Loucy (cell line): ENCODE results near the gene RXRA.

ENCODE experiments used
- H2AFZ ChIP-seq: fragments of 200-600 bp; sonication (generic); 2 replicates; pipeline ENCODE4 v1.6.0; 2016; ENCODE audit warnings: antibody characterized with exemption, mild to moderate bottlenecking, low read length, moderate library complexity
- H3F3A ChIP-seq: fragments of 200-600 bp; 2 replicates; pipeline ENCODE4 v1.6.0; 2016; ENCODE audit warnings: antibody characterized with exemption, low read depth, mild to moderate bottlenecking
- H3K27me3 ChIP-seq: fragments of 200-600 bp; sonication (generic); 2 replicates; pipeline ENCODE4 v1.6.1; 2014; ENCODE audit warnings: low read length, mild to moderate bottlenecking; ENCODE audit not compliant: insufficient read depth, poor library complexity, severe bottlenecking
- H3K36me3 ChIP-seq: fragments of 200-600 bp; sonication (generic); 2 replicates; pipeline ENCODE4 v1.6.1; 2016; ENCODE audit warnings: low read length; ENCODE audit not compliant: insufficient read depth
- H3K4me1 ChIP-seq: fragments of 200-600 bp; sonication (generic); 2 replicates; pipeline ENCODE4 v1.5.1; 2014; ENCODE audit warnings: low read length, mild to moderate bottlenecking; ENCODE audit not compliant: insufficient read depth, poor library complexity, severe bottlenecking
- H3K4me2 ChIP-seq: fragments of 200-600 bp; sonication (generic); 2 replicates; pipeline ENCODE4 v1.6.0; 2014; ENCODE audit warnings: antibody characterized with exemption, low read length, low read depth, mild to moderate bottlenecking; ENCODE audit not compliant: poor library complexity, severe bottlenecking
- H3K4me3 ChIP-seq: fragments of 200-600 bp; sonication (generic); 2 replicates; pipeline ENCODE4 v1.5.1; 2014; ENCODE audit warnings: low read length, mild to moderate bottlenecking, mixed read lengths; ENCODE audit not compliant: poor library complexity, severe bottlenecking
- H3K79me2 ChIP-seq: fragments of 200-600 bp; sonication (generic); 2 replicates; pipeline ENCODE4 v1.6.1; 2014; ENCODE audit warnings: low read length; ENCODE audit not compliant: insufficient read depth
- H3K9ac ChIP-seq: fragments of 200-600 bp; sonication (generic); 2 replicates; pipeline ENCODE4 v1.6.0; 2014; ENCODE audit warnings: mild to moderate bottlenecking, low read depth, low read length, moderate library complexity; ENCODE audit not compliant: poor library complexity, severe bottlenecking
- H3K9me2 ChIP-seq: fragments of 200-600 bp; sonication (generic); replicated peaks from 2 replicates; pipeline ENCODE4 v1.6.1; 2016; ENCODE audit warnings: low read depth, low read length, mixed read lengths
- H3K9me3 ChIP-seq: fragments of 200-600 bp; sonication (generic); 2 replicates; pipeline ENCODE4 v1.6.1; 2014; ENCODE audit warnings: mild to moderate bottlenecking, antibody characterized with exemption, low read length, low read depth; ENCODE audit not compliant: insufficient read depth
- H4K20me1 ChIP-seq: fragments of 200-600 bp; sonication (generic); 2 replicates; pipeline ENCODE4 v1.6.0; 2014; ENCODE audit warnings: antibody characterized with exemption, low read length, mild to moderate bottlenecking; ENCODE audit not compliant: insufficient read depth, poor library complexity, severe bottlenecking
- EZH2phosphoT487 ChIP-seq: fragments of 200-600 bp; IDR thresholded peaks from 2 replicates; pipeline ENCODE4 v1.6.1; 2018; ENCODE audit warnings: antibody characterized with exemption, mild to moderate bottlenecking, moderate library complexity, borderline replicate concordance
- TF ChIP-seq, protein P1 (sequence below): fragments of 200-600 bp; sonication (generic); conservative IDR thresholded peaks from 2 replicates; pipeline ENCODE4 v1.5.1; 2014; ENCODE audit warnings: mild to moderate bottlenecking, antibody characterized with exemption, low read length

RXRA gene

GRCh38 chr9:134351606-134352176, 25.4 kb downstream of the RXRA start:
- no peak for TF ChIP-seq EZH2phosphoT487
- TF ChIP-seq, protein P1, sequence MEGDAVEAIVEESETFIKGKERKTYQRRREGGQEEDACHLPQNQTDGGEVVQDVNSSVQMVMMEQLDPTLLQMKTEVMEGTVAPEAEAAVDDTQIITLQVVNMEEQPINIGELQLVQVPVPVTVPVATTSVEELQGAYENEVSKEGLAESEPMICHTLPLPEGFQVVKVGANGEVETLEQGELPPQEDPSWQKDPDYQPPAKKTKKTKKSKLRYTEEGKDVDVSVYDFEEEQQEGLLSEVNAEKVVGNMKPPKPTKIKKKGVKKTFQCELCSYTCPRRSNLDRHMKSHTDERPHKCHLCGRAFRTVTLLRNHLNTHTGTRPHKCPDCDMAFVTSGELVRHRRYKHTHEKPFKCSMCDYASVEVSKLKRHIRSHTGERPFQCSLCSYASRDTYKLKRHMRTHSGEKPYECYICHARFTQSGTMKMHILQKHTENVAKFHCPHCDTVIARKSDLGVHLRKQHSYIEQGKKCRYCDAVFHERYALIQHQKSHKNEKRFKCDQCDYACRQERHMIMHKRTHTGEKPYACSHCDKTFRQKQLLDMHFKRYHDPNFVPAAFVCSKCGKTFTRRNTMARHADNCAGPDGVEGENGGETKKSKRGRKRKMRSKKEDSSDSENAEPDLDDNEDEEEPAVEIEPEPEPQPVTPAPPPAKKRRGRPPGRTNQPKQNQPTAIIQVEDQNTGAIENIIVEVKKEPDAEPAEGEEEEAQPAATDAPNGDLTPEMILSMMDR = no peak
- H3K27me3 ChIP-seq = no peaks in the 10 kb centered on the region
- peaks cover 48% of the 10 kb centered on the region; the same call in 1 of the 2 replicates for H3K79me2 ChIP-seq
- H3K36me3 ChIP-seq = no peaks in the 10 kb centered on the region
- H3K4me3 ChIP-seq = no peak overlapping the region
- no peak overlapping the region for H2AFZ ChIP-seq
- H3K9ac ChIP-seq = no peak overlapping the region
- no peaks in the 10 kb centered on the region for H3F3A ChIP-seq
- no peaks in the 10 kb centered on the region for H3K9me2 ChIP-seq
- no peaks in the 10 kb centered on the region for H3K4me1 ChIP-seq
- H3K9me3 ChIP-seq = no peaks in the 10 kb centered on the region
- no peaks in the 10 kb centered on the region for H4K20me1 ChIP-seq
- no peak overlapping the region for H3K4me2 ChIP-seq

GRCh38 chr9:134352247-134352933, 26.1 kb downstream of the RXRA start:
- Histone ChIP-seq H3K4me2 (no peak overlapping the region), H3K9ac (no peak overlapping the region), H3K27me3 (no peaks in the 10 kb centered on the region), H2AFZ (no peak overlapping the region), H3K36me3 (no peaks in the 10 kb centered on the region), H4K20me1 (no peaks in the 10 kb centered on the region), H3F3A (no peaks in the 10 kb centered on the region), H3K9me3 (no peaks in the 10 kb centered on the region), H3K9me2 (no peaks in the 10 kb centered on the region), H3K79me2 (peaks cover 44% of the 10 kb centered on the region; the same call in 1 of the 2 replicates), H3K4me3 (no peak overlapping the region), H3K4me1 (no peaks in the 10 kb centered on the region)
- TF ChIP-seq, protein P1 = no peak
- TF ChIP-seq EZH2phosphoT487 = no peak

DNA sequence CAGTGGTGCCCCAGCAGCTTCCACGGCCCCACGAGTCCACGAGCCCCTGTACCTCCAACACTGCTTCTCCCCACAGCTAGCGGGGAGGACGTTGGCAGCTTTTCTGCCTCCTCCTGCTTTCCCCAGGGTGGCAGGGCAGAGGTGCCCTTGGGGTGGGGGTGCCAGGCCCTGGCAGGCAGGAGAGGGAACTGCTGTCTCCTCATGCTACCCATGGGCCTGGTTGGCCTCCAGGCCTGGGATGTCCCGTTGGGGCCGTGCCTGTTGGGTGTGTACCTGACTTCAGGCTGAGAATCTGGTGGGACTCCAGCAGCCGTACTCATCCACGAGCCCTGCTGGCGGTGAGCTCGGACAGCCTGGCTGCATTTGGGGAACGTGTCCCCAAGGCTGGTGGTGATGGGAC, 27.3 kb downstream of the RXRA start:
- no peaks in the 10 kb centered on the region for H3K9me2 ChIP-seq
- TF ChIP-seq EZH2phosphoT487 = no peak
- TF ChIP-seq, protein P1 = no peak

More for the DNA sequence above, 27.3 kb downstream of the RXRA start:
- H3K9me3 ChIP-seq = no peaks in the 10 kb centered on the region
- no peak overlapping the region for H3K4me2 ChIP-seq
- no peaks in the 10 kb centered on the region for H3K4me1 ChIP-seq
- no peak overlapping the region for H2AFZ ChIP-seq
- H3K79me2 ChIP-seq = peaks cover 42% of the 10 kb centered on the region; the same call in 1 of the 2 replicates
- peaks cover 4% of the 10 kb centered on the region for H4K20me1 ChIP-seq
- H3F3A ChIP-seq = no peaks in the 10 kb centered on the region
- H3K9ac ChIP-seq = no peak overlapping the region
- H3K36me3 ChIP-seq = no peaks in the 10 kb centered on the region
- H3K27me3 ChIP-seq = no peaks in the 10 kb centered on the region
- H3K4me3 ChIP-seq = no peak overlapping the region
